Measurements from ENCODE around the gene AGPAT1. TPM values are rescaled to one million over a fixed set of nuclear protein-coding genes. Genes with fewer than 3 reads are reported as not detected.

AGPAT1 gene
- total RNA-seq, 2 experiments from 2014 or later: 24.5 to 28.1 TPM

DNA sequence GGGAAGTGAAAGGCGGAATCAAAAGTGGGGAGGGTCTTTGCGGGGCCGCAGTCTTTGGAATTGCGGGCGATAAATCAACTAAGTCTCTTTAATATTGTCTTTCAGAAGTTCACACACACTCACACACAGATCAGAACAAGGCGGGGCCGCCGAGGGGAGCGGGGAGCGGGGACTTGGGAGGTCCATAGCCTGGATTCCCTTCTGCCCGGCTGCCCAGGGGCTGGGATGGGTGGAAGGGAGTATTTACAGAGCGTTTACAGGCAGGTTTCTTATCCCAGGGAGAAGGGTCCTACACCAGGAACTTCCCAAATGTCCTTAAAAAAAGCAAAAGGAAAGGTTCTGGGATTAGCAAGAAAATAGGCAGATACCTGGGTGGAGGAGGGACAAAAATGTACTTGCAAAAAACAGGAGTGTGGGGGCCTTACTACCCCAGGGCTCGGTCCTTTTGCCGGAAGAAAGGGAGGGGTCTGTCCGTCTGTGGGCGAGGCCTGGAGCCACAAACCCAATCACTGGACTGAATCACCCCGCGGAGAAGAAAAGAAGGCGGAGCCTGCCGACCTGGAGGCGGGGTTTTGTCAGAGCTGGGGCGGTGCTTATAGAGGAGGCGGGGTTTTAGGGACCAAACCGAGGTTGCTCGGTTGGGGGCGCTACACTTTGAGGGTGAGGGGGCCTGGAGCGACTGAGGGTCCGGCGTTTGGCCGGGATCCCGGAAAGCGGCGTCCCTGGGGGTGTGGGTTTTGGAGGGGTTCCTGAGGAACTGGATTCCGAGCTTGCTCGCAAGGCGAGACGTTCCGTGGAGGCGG lies 27.4 kb downstream of the AGPAT1 start:
- intact Hi-C loops (cut with micrococcal nuclease; ENCODE audit: unreplicated experiment): no loop called here
- Histone ChIP-seq H3K9me2 (ENCODE audit: insufficient read depth, low read length) (no peaks in the 10 kb centered on the region), H3K27ac (ENCODE audit: low read depth, low read length, poor library complexity, severe bottlenecking) (no peak overlapping the region), H3K36me3 (ENCODE audit: insufficient read depth, low read length) (no peaks in the 10 kb centered on the region), H3K4me3 (ENCODE audit: low read depth, low read length, poor library complexity, severe bottlenecking) (no peak overlapping the region), H4K20me1 (ENCODE audit: insufficient read depth, low read length) (no peaks in the 10 kb centered on the region), H3K9me3 (ENCODE audit: low read length) (no peaks in the 10 kb centered on the region), H3K79me2 (ENCODE audit: insufficient read depth, low read depth, low read length) (no peaks in the 10 kb centered on the region), H3K4me1 (ENCODE audit: insufficient read depth, low read length, poor library complexity, severe bottlenecking) (peaks cover 9% of the 10 kb centered on the region), H3K4me2 (ENCODE audit: low read length) (no peak overlapping the region), H2AFZ (ENCODE audit: low read length) (no peak overlapping the region)
- ChIA-PET CTCF (ENCODE audit: unreplicated experiment) (no interaction called here), POLR2A (no interaction called here)
- no peak for TF ChIP-seq EZH2phosphoT487 (IDR thresholded peaks at IDR 0.05; ENCODE audit: borderline replicate concordance, low read depth, low read length)
- TF ChIP-seq, protein P1, sequence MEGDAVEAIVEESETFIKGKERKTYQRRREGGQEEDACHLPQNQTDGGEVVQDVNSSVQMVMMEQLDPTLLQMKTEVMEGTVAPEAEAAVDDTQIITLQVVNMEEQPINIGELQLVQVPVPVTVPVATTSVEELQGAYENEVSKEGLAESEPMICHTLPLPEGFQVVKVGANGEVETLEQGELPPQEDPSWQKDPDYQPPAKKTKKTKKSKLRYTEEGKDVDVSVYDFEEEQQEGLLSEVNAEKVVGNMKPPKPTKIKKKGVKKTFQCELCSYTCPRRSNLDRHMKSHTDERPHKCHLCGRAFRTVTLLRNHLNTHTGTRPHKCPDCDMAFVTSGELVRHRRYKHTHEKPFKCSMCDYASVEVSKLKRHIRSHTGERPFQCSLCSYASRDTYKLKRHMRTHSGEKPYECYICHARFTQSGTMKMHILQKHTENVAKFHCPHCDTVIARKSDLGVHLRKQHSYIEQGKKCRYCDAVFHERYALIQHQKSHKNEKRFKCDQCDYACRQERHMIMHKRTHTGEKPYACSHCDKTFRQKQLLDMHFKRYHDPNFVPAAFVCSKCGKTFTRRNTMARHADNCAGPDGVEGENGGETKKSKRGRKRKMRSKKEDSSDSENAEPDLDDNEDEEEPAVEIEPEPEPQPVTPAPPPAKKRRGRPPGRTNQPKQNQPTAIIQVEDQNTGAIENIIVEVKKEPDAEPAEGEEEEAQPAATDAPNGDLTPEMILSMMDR (conservative IDR thresholded peaks at IDR 0.05; ENCODE audit: low read length): 0 out of 2 replicates have a peak, but pooled peaks have one; percentile 15
- no peak for DNase-seq (ENCODE audit: low spot score)
- BruUV-seq (replicated peaks): no TSS peak

DNA sequence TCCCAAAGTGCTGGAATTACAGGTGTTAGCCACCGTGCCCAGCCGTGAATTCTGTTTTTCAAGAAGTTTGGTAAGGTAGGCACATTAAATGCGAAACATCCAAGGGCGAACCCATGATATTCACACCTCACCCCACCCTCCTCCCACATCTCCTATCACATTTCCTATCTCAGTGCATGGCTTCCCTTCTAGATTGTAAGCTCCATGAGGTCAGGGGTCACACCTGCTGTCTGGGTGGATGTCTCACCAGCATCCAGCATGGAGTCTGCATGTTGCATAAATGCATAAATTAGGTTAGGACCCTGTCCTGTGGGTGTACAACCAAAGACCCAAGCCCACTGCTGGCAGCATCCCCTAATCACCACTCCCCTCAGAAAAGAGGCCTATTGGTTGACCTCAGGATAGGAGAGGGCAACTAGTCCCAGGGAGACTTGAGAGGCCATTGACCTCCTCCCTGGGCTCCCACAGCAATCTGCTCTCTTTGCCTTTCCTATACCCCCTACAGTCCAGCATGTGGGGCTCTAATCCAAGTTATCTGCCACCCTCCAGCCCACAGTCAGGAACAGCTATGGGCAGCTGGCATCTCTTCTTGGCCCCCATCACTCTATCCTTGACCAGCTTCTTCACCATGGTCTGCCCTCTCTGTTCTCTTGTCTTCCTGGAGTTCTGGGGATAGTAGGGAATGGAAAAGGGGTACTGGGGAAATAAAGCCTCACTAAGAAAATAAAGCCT lies 28.3 kb downstream of the AGPAT1 start:
- Histone ChIP-seq H3K4me2 (ENCODE audit: low read length) (no peak overlapping the region), H3K4me3 (ENCODE audit: low read depth, low read length, poor library complexity, severe bottlenecking) (no peak overlapping the region), H3K79me2 (ENCODE audit: insufficient read depth, low read depth, low read length) (no peaks in the 10 kb centered on the region), H3K9me3 (ENCODE audit: low read length) (no peaks in the 10 kb centered on the region), H2AFZ (ENCODE audit: low read length) (no peak overlapping the region), H3K4me1 (ENCODE audit: insufficient read depth, low read length, poor library complexity, severe bottlenecking) (peaks cover under 1% of the 10 kb centered on the region), H4K20me1 (ENCODE audit: insufficient read depth, low read length) (no peaks in the 10 kb centered on the region), H3K9me2 (ENCODE audit: insufficient read depth, low read length) (no peaks in the 10 kb centered on the region), H3K36me3 (ENCODE audit: insufficient read depth, low read length) (no peaks in the 10 kb centered on the region), H3K27ac (ENCODE audit: low read depth, low read length, poor library complexity, severe bottlenecking) (no peak overlapping the region)
- TF ChIP-seq EZH2phosphoT487 (IDR thresholded peaks at IDR 0.05; ENCODE audit: borderline replicate concordance, low read depth, low read length): no peak
- TF ChIP-seq, protein P1 (conservative IDR thresholded peaks at IDR 0.05; ENCODE audit: low read length): no peak
- DNase-seq (ENCODE audit: low spot score): no peak
- intact Hi-C loops (cut with micrococcal nuclease; ENCODE audit: unreplicated experiment): no loop called here
- ChIA-PET CTCF (ENCODE audit: unreplicated experiment) (no interaction called here), POLR2A (interaction anchor here (0.5 kb wide), 1 partner anchor 13 kb away, joined by 3 read pairs; no protein-coding TSS in a partner anchor)
- no TSS peak for BruUV-seq (replicated peaks)

DNA sequence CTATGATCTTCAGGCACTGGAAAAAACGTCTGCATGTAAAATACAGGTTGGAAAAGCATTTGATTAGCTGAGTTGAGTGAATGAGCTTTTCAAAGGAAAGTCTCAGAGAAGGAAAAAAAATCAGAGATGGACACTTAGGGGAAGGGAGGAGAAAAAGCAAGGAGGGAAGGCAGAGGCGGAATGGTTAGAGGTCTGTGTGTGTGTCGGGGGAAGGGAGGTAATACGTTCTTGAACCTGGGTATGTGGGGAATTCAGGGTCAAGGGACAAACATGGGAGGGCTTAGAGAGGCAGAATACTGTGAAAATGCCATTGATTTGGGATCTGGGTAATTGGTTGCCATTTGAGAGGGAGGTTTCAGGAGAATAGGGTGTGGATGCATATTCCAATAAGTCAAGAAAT lies 29.2 kb downstream of the AGPAT1 start:
- ChIA-PET POLR2A (no interaction called here), CTCF (ENCODE audit: unreplicated experiment) (no interaction called here)
- Histone ChIP-seq H3K36me3 (ENCODE audit: insufficient read depth, low read length) (no peaks in the 10 kb centered on the region), H3K4me3 (ENCODE audit: low read depth, low read length, poor library complexity, severe bottlenecking) (no peak overlapping the region), H3K9me3 (ENCODE audit: low read length) (no peaks in the 10 kb centered on the region), H3K4me1 (ENCODE audit: insufficient read depth, low read length, poor library complexity, severe bottlenecking) (no peaks in the 10 kb centered on the region), H4K20me1 (ENCODE audit: insufficient read depth, low read length) (no peaks in the 10 kb centered on the region), H3K27ac (ENCODE audit: low read depth, low read length, poor library complexity, severe bottlenecking) (no peak overlapping the region), H3K79me2 (ENCODE audit: insufficient read depth, low read depth, low read length) (no peaks in the 10 kb centered on the region), H2AFZ (ENCODE audit: low read length) (no peak overlapping the region), H3K9me2 (ENCODE audit: insufficient read depth, low read length) (no peaks in the 10 kb centered on the region), H3K4me2 (ENCODE audit: low read length) (no peak overlapping the region)
- intact Hi-C loops (cut with micrococcal nuclease; ENCODE audit: unreplicated experiment): no loop called here
- TF ChIP-seq EZH2phosphoT487 (IDR thresholded peaks at IDR 0.05; ENCODE audit: borderline replicate concordance, low read depth, low read length): no peak
- TF ChIP-seq, protein P1 (conservative IDR thresholded peaks at IDR 0.05; ENCODE audit: low read length): no peak
- BruUV-seq (replicated peaks): no TSS peak
- DNase-seq (ENCODE audit: low spot score): no peak
